Measurements from ENCODE around the gene TEAD1.

TEAD1 gene

GRCh38 chr11:12761029-12761428 is 86.8 kb downstream of the TEAD1 start:
- Histone ChIP-seq H3K4me3 (ENCODE audit: low read depth, low read length) (no peak overlapping the region), H3K27me3 (no peaks in the 10 kb centered on the region), H3K36me3 (peaks cover 12% of the 10 kb centered on the region), H3K9me3 (no peaks in the 10 kb centered on the region), H3K4me1 (peaks cover 30% of the 10 kb centered on the region)
- no peak for DNase-seq
- no peak for TF ChIP-seq CTCF (IDR thresholded peaks at IDR 0.05; ENCODE audit: low read depth, low read length)

DNA sequence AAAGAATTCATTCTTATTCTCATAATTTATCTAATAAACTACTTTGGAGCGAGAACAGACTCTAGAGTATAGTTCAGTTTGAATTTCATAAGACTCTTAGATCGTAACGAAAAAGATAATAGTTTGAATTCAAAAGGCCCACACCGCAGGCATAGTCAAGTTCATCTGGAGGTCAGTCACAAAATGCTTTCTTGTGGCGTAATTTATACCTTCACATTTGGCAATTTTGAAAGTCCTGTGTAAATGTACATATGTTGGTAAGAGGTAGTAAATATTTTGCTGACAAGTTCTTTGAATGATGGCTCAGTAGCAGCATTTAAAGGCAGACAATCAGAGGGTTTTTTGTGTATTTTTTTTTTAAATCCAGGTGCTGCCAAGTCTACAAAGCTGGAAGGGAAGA is 88.1 kb downstream of the TEAD1 start:
- Histone ChIP-seq H3K27me3 (no peaks in the 10 kb centered on the region), H3K4me1 (peaks cover 38% of the 10 kb centered on the region), H3K4me3 (ENCODE audit: low read depth, low read length) (no peak overlapping the region), H3K36me3 (peaks cover 20% of the 10 kb centered on the region), H3K9me3 (no peaks in the 10 kb centered on the region)
- no peak for DNase-seq
- no peak for TF ChIP-seq CTCF (IDR thresholded peaks at IDR 0.05; ENCODE audit: low read depth, low read length)

GRCh38 chr11:12762696-12763324 is 88.6 kb downstream of the TEAD1 start:
- DNase-seq: no peak

GRCh38 chr11:12764187-12764914 is 90.1 kb downstream of the TEAD1 start:
- H3K27me3 ChIP-seq: no peaks in the 10 kb centered on the region
- H3K4me3 ChIP-seq (ENCODE audit: low read depth, low read length): peak overlapping the region; percentile 15; the same call in 1 of the 2 replicates
- peak; percentile 73 for DNase-seq
- H3K9me3 ChIP-seq: no peaks in the 10 kb centered on the region
- H3K4me1 ChIP-seq: peaks cover 40% of the 10 kb centered on the region
- peak; percentile 18; the same call in 1 of the 2 replicates for TF ChIP-seq CTCF (IDR thresholded peaks at IDR 0.05; ENCODE audit: low read depth, low read length)
- peaks cover 26% of the 10 kb centered on the region for H3K36me3 ChIP-seq

More at GRCh38 chr11:12762696-12763324, 88.6 kb downstream of the TEAD1 start:
- Histone ChIP-seq H3K27me3 (no peaks in the 10 kb centered on the region), H3K4me1 (peaks cover 38% of the 10 kb centered on the region), H3K36me3 (peaks cover 23% of the 10 kb centered on the region), H3K9me3 (no peaks in the 10 kb centered on the region), H3K4me3 (ENCODE audit: low read depth, low read length) (no peak overlapping the region)
- TF ChIP-seq CTCF (IDR thresholded peaks at IDR 0.05; ENCODE audit: low read depth, low read length): no peak

DNA sequence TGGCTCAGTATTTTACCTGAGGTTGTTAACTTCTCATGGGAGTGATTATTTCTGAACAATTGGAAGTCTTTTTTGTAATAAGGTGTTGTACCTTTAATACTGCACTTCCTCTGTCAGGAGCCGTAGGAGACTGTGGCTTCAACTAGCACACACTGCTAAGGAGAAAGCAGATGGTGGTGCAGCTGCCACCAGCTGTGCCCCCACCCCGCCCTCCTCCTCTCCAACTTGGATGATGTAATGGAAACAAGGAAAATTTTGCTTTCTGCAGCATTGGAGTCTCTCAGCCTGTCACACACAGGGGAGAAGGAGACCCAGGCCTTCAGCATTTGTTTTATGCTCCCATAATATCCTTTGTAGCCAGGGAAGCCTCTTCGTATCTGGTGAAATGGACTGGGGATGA is 91.2 kb downstream of the TEAD1 start:
- TF ChIP-seq CTCF (IDR thresholded peaks at IDR 0.05; ENCODE audit: low read depth, low read length): no peak
- peaks cover 30% of the 10 kb centered on the region for H3K36me3 ChIP-seq
- peak; percentile 32 for DNase-seq
- no peak overlapping the region for H3K4me3 ChIP-seq (ENCODE audit: low read depth, low read length)
- H3K4me1 ChIP-seq: peaks cover 40% of the 10 kb centered on the region
- H3K9me3 ChIP-seq: no peaks in the 10 kb centered on the region
- H3K27me3 ChIP-seq: no peaks in the 10 kb centered on the region

- DNase-seq: no peak
- TF ChIP-seq CTCF (IDR thresholded peaks at IDR 0.05; ENCODE audit: low read depth, low read length): no peak
- peaks cover 37% of the 10 kb centered on the region for H3K4me1 ChIP-seq
- no peaks in the 10 kb centered on the region for H3K27me3 ChIP-seq
- H3K9me3 ChIP-seq: no peaks in the 10 kb centered on the region
- no peak overlapping the region for H3K4me3 ChIP-seq (ENCODE audit: low read depth, low read length)
- peaks cover 32% of the 10 kb centered on the region for H3K36me3 ChIP-seq
These were observed 92.8 kb downstream of the TEAD1 start for GRCh38 chr11:12767027-12767426.

All from BE2C (cell line).